ENCODE data around the gene DUT.

DNA sequence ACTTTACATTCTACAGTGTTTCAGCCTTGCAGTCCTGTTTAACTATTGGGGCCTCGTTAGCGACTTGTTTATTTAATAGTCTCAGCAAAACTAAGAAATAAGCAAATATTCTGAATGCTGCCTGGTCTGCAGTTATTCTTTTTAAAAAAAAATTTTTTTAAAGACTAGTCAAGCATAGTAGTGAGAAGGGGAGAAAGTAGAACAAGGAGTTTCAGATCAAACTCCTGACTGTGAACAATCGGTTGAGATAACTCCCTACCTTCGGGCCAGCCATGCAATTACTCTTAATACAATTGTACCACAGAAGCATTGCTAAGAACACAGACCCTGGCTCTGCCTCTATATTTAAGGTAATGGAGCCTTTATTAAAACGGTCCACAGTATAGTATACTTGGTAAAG is 5.8 kb upstream of the DUT start:
- TF ChIP-seq POLR2A (IDR thresholded peaks at IDR 0.05) (no peak), EP300 (IDR thresholded peaks at IDR 0.05) (no peak), POLR2AphosphoS5 (IDR thresholded peaks at IDR 0.05) (no peak)
- TF ChIP-seq, protein P1, sequence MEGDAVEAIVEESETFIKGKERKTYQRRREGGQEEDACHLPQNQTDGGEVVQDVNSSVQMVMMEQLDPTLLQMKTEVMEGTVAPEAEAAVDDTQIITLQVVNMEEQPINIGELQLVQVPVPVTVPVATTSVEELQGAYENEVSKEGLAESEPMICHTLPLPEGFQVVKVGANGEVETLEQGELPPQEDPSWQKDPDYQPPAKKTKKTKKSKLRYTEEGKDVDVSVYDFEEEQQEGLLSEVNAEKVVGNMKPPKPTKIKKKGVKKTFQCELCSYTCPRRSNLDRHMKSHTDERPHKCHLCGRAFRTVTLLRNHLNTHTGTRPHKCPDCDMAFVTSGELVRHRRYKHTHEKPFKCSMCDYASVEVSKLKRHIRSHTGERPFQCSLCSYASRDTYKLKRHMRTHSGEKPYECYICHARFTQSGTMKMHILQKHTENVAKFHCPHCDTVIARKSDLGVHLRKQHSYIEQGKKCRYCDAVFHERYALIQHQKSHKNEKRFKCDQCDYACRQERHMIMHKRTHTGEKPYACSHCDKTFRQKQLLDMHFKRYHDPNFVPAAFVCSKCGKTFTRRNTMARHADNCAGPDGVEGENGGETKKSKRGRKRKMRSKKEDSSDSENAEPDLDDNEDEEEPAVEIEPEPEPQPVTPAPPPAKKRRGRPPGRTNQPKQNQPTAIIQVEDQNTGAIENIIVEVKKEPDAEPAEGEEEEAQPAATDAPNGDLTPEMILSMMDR (IDR thresholded peaks at IDR 0.05), result no peak
